IPS-18a (cell line): ENCODE measurements around the gene GLDN.

Experiments used
- H3K27ac ChIP-seq: one replicate; pipeline ENCODE4 v1.5.1; 2013; ENCODE audit warnings: low read length
- H3K27me3 ChIP-seq: one replicate; pipeline ENCODE4 v1.6.1; 2013; ENCODE audit warnings: mild to moderate bottlenecking, low read length; ENCODE audit not compliant: control insufficient read depth, insufficient read depth
- H3K36me3 ChIP-seq: one replicate; pipeline ENCODE4 v1.6.1; 2013; ENCODE audit warnings: low read depth, low read length; ENCODE audit not compliant: control insufficient read depth
- H3K4me1 ChIP-seq: one replicate; pipeline ENCODE4 v1.6.1; 2013; ENCODE audit warnings: low read depth, low read length; ENCODE audit not compliant: control insufficient read depth
- H3K4me3 ChIP-seq: one replicate; pipeline ENCODE4 v1.5.1; 2013; ENCODE audit warnings: low read length
- H3K9ac ChIP-seq: one replicate; pipeline ENCODE4 v1.6.1; 2013; ENCODE audit warnings: mild to moderate bottlenecking, low read length, moderate library complexity
- H3K9me3 ChIP-seq: one replicate; pipeline ENCODE4 v1.6.1; 2013; ENCODE audit warnings: low read depth, low read length; ENCODE audit not compliant: control insufficient read depth

GLDN gene

DNA sequence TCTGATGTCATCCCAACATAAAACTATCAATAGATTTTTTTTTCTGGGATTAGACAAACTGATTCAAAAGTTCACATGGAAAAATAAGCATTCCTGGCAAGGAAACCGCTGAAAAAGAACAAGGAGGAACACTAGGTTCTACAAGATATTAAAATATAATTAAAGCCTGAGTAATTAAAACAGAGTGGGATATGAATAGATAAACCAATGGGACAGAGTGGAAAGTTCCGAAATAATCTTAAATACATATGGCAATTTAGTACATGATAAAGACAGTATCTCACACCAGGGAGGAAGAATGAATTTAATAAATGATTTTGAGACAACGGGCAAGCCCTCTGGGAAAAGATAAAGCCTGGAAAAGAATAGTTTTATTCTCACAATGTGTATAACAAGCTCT is 4.7 kb downstream of the GLDN start:
- no peaks in the 10 kb centered on the region for H3K9me3 ChIP-seq
- no peaks in the 10 kb centered on the region for H3K4me1 ChIP-seq
- peaks cover 30% of the 10 kb centered on the region for H3K27me3 ChIP-seq
- H3K4me3 ChIP-seq, result no peak overlapping the region
- no peaks in the 10 kb centered on the region for H3K36me3 ChIP-seq
- no peak overlapping the region for H3K9ac ChIP-seq
- H3K27ac ChIP-seq, result no peak overlapping the region

DNA sequence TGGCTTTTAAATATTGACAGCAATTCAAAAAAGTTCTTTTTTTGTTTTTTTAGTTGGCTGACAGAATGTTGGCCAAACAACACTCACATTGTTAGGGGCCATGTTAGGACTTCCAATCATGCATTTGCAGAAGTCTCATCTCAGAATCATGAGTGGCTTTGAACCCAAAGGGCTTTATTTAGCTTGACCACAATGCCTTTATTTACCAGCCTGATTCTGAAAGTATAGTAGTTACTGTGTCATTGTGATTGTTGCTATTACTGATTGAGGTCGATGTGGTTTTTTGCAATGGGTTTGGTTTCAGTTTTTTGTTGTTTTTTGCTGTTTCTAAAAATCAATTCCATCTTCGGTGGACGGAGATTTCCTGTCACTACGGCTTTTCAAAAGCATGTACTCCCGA is 7.2 kb downstream of the GLDN start:
- Histone ChIP-seq H3K9ac (no peak overlapping the region), H3K27me3 (peaks cover 5% of the 10 kb centered on the region), H3K27ac (no peak overlapping the region), H3K4me1 (no peaks in the 10 kb centered on the region), H3K36me3 (no peaks in the 10 kb centered on the region), H3K9me3 (no peaks in the 10 kb centered on the region), H3K4me3 (no peak overlapping the region)

DNA sequence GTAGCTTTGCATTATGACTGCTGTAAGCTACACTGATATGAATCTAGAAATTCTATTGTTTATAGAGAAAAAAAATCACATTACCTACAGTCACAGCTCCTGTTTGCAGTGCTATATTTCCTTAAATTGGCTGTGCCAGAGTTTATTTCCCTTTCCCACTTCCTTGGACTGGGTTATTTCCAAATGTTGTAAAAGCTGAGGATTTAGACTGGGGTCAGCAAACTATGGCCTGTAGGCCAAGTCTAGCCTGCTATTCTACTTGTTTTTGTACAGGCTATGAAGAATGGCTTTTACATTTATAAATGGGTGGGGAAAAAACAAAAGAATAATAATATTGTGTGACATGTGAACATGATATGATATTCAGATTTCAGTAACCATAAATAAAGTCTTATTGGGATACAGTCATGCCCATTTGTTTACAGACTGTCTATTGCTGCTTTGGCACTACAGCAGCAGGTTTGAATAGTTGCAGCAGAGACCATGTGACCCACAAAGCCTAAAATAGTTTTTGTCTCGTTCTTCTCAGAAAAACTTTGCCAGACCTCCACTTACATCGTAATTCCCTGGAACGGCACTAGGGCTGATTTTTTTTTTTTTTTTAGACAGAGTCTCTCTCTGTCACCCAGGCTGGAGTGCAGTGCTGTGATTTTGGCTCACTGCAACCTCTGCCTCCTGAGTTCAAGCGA is 7.8 kb downstream of the GLDN start:
- Histone ChIP-seq H3K4me1 (no peaks in the 10 kb centered on the region), H3K36me3 (no peaks in the 10 kb centered on the region), H3K9me3 (no peaks in the 10 kb centered on the region), H3K9ac (no peak overlapping the region), H3K4me3 (no peak overlapping the region), H3K27me3 (no peaks in the 10 kb centered on the region), H3K27ac (no peak overlapping the region)

DNA sequence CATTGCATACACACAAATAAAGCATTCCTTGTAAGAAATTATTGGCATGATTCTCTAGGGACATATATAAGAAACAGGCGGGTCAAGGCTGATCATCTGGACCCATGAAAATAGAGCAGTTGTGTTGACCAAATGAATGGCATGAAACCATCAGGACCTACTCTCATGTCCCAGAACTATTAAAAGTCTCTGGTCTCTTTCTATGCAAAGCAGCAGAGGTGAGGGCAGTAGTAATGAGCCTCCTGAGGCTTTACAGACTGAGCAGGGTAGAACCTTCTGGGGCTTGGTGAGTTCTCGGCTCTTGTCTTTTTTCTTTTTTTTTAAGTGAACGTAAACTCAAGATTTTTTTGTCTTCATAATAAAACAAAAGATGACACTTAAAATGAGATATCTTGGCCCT is 9.3 kb downstream of the GLDN start:
- Histone ChIP-seq H3K9ac (no peak overlapping the region), H3K36me3 (no peaks in the 10 kb centered on the region), H3K4me1 (no peaks in the 10 kb centered on the region), H3K9me3 (no peaks in the 10 kb centered on the region), H3K27ac (no peak overlapping the region), H3K4me3 (no peak overlapping the region), H3K27me3 (no peaks in the 10 kb centered on the region)

DNA sequence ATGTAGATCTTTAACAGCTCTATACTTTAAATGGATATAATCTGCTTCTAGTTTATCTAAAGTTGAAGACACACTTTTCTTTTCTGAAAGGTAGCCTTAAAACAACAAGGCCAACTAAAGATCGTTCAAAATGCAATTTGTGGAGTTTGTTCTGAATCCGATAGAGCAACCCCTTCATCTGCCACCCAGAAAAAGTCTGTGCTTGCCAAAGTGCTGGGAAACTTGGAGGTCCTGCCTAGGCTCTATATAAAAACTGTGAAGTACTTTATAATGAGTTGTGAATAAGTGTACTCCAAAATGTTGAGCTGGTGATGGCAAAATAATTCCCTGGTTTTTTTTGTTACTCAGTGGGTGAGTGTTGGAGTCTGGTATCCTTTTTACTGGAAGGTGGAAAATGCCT is 12.5 kb downstream of the GLDN start:
- Histone ChIP-seq H3K27ac (no peak overlapping the region), H3K4me3 (no peak overlapping the region), H3K9me3 (no peaks in the 10 kb centered on the region), H3K4me1 (no peaks in the 10 kb centered on the region), H3K9ac (no peak overlapping the region), H3K27me3 (no peaks in the 10 kb centered on the region), H3K36me3 (no peaks in the 10 kb centered on the region)

- no peak overlapping the region for H3K9ac ChIP-seq
- H3K27ac ChIP-seq, result no peak overlapping the region
- H3K4me1 ChIP-seq, result no peaks in the 10 kb centered on the region
- H3K4me3 ChIP-seq, result no peak overlapping the region
- H3K9me3 ChIP-seq, result no peaks in the 10 kb centered on the region
- no peaks in the 10 kb centered on the region for H3K36me3 ChIP-seq
- no peaks in the 10 kb centered on the region for H3K27me3 ChIP-seq
These were observed 13.6 kb downstream of the GLDN start for GRCh38 chr15:51355096-51355495.

- Histone ChIP-seq H3K27me3 (no peaks in the 10 kb centered on the region), H3K36me3 (no peaks in the 10 kb centered on the region), H3K4me1 (no peaks in the 10 kb centered on the region), H3K4me3 (no peak overlapping the region), H3K9me3 (no peaks in the 10 kb centered on the region), H3K27ac (no peak overlapping the region), H3K9ac (no peak overlapping the region)
These were observed 14.7 kb downstream of the GLDN start for GRCh38 chr15:51356147-51356546.

- Histone ChIP-seq H3K27me3 (no peaks in the 10 kb centered on the region), H3K4me1 (no peaks in the 10 kb centered on the region), H3K36me3 (no peaks in the 10 kb centered on the region), H3K27ac (no peak overlapping the region), H3K4me3 (no peak overlapping the region), H3K9me3 (no peaks in the 10 kb centered on the region), H3K9ac (no peak overlapping the region)
These were observed 15.5 kb downstream of the GLDN start for GRCh38 chr15:51356983-51357382.

- no peak overlapping the region for H3K9ac ChIP-seq
These were observed 18.5 kb downstream of the GLDN start for GRCh38 chr15:51359981-51360380.

DNA sequence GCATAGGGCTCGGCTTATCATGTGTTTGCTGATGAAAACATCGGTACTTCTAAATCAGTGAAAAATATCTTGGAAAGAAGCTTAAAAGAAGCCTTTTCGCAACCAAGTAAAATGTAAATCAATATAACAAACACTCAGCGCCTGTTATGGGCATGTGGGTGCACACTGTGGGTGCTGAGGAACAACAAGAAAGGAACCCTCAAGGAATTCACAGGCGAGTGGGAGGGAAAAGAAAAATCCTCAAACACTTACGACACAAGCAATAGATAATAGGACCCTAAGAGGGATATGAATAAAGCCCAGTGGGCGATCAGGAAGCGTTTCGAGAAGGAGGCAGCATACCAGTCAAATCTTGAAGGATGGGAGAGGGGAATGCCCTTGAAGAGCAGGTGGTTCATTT is 21.9 kb downstream of the GLDN start:
- no peaks in the 10 kb centered on the region for H3K36me3 ChIP-seq
- no peaks in the 10 kb centered on the region for H3K27me3 ChIP-seq
- no peak overlapping the region for H3K27ac ChIP-seq
- peaks cover 15% of the 10 kb centered on the region for H3K4me1 ChIP-seq
- H3K9ac ChIP-seq, result no peak overlapping the region
- H3K9me3 ChIP-seq, result no peaks in the 10 kb centered on the region
- no peak overlapping the region for H3K4me3 ChIP-seq

More at GRCh38 chr15:51359981-51360380, 18.5 kb downstream of the GLDN start:
- Histone ChIP-seq H3K27me3 (no peaks in the 10 kb centered on the region), H3K36me3 (no peaks in the 10 kb centered on the region), H3K27ac (no peak overlapping the region), H3K4me1 (peaks cover 15% of the 10 kb centered on the region), H3K9me3 (no peaks in the 10 kb centered on the region), H3K4me3 (no peak overlapping the region)

- Histone ChIP-seq H3K4me3 (no peak overlapping the region), H3K27me3 (no peaks in the 10 kb centered on the region), H3K9ac (no peak overlapping the region), H3K27ac (no peak overlapping the region), H3K9me3 (no peaks in the 10 kb centered on the region), H3K4me1 (peaks cover 15% of the 10 kb centered on the region), H3K36me3 (no peaks in the 10 kb centered on the region)
These were observed 24.0 kb downstream of the GLDN start for GRCh38 chr15:51365417-51365816.

DNA sequence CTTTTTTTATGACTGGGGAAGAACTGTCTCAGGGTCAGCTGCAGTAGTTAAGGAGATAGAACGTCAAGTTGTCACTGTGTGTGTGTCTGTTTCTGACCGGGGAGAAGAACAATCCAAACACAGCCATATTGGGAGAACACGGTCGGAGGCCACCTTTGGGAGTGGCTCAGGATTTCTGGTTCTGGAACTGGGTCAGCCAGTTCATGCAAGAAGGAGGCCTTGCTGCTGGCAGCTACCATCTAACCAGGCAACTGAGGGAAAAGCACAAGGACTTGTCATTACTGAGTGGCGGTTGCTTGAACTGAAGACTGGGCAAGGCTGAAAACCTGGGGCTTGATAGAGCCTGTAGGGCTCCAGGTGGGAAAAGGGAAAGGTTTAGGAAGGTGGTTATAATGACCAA is 24.6 kb downstream of the GLDN start:
- H3K9me3 ChIP-seq, result no peaks in the 10 kb centered on the region
- no peak overlapping the region for H3K9ac ChIP-seq
- H3K27me3 ChIP-seq, result no peaks in the 10 kb centered on the region
- H3K4me1 ChIP-seq, result peaks cover 15% of the 10 kb centered on the region
- H3K36me3 ChIP-seq, result no peaks in the 10 kb centered on the region
- H3K27ac ChIP-seq, result no peak overlapping the region
- no peak overlapping the region for H3K4me3 ChIP-seq
